Right renal pelvis (tissue), 4 donors: Measurements from ENCODE around the gene NLGN3. TPM values are rescaled to one million over a fixed set of nuclear protein-coding genes. Genes with fewer than 3 reads are reported as not detected.

Experiments used
- DNase-seq, 4 donors: peaks; one replicate each; pipeline ENCODE4 v3.0.0-alpha.2; 2013; ENCODE audit warnings: low read depth in 4 of 4, low spot score in 3 of 4, missing footprints in 1 of 4
- polyA plus RNA-seq, 4 donors: library from polyadenylated mRNA; unstranded; fragments of 120-200 nt; gene quantifications; one replicate each; pipeline ENCODE4 v1.2.1, GENCODE V29; 2013; ENCODE audit not compliant: insufficient read length in 4 of 4

NLGN3 gene
- polyA plus RNA-seq, 4 donors: 4.3 to 6.3 (median 4.9) TPM

DNA sequence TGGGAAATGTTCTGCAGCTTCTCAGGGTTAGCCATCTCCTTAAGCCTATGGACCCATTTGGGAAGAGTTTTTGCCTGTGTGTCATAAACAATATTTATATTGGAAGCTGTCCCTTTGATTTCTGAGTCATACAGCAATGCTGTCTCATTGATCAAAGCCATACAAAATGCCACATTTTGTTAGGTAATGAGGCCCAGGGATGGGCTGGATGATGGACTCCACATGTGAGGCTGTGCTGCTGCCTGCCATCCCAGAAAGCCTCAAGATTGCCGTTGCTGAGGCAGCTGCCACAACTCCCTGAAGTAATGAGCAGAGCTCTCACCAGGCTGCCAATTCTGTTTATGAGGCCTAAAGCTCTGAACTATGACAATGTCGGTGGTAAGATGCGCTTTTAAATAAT is 66.2 kb downstream of the NLGN3 start:
- no peak for DNase-seq

DNA sequence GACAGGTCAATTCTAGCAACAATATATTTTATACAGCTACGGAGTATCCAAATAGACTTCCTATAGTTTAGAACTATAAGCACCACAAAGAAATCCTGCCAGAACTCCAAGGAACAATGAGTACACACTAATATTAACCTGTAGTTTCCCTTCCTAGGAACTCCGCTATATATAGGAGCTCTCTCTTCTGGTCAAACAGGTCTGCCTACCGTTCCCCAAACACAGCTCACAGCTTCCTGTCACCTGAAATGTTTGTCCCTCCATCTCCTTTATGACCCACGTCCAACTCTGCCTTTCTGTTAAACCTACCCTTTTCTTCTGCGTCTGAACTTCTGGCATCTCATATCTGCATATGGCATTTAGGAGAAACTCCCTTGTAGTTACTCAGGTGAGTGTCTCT is 67.9 kb downstream of the NLGN3 start:
- DNase-seq: no peak

DNA sequence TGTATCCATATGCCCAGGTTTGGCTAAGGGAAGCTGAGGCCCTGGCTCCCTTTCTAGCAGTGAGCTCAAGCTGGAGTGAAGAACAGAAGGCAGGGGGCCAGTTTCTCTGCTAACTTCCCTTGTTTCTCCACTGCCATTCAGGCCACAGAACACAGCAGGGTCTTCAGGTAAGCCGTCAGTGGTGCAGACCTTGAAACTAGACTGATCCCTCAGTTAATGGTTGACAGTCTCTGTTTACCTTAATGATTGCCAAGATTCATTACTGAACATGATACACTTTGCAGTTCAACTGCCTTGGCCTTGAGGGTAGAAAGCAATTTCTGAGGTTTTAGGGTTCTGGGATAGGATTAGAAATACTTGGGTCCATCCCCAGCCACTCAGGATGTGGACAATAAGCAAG is 69.5 kb downstream of the NLGN3 start:
- no peak for DNase-seq

DNA sequence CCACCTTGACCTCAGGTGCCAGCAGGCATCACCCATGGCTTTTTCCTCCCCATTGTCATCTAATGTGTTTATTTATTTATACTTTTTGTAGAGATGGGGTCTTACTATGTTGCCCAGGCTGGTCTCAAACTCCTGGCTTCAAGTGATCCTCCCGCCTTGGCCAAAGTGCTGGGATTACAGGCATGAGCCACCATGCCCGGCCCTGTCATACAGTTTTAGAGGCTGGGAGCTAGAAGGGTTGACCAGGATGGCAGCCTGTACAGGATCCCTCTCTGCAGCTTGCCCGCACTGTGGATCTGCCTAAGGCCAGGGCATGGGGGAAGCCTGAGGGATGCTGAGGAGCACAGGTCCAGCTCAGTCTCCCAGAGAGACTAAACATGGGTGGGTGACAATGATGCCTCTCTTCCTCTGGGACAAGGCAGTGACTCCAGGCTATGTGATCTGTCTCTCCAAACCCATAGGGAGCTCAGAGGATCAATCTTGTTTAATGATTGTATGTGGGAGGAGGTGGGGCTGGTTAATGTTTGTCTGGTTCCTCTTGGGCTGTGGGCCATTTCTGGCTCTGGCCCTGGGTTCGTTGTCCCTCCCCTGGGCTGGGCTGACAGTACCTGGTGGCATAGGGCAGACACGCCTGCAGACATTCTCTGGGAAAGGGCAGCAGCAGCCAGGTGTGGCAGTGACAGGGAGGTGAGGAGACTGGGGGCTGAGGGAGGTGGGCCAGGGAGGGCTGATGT is 70.1 kb downstream of the NLGN3 start:
- peak in 1 of 4 donors; percentile 22 for DNase-seq

DNA sequence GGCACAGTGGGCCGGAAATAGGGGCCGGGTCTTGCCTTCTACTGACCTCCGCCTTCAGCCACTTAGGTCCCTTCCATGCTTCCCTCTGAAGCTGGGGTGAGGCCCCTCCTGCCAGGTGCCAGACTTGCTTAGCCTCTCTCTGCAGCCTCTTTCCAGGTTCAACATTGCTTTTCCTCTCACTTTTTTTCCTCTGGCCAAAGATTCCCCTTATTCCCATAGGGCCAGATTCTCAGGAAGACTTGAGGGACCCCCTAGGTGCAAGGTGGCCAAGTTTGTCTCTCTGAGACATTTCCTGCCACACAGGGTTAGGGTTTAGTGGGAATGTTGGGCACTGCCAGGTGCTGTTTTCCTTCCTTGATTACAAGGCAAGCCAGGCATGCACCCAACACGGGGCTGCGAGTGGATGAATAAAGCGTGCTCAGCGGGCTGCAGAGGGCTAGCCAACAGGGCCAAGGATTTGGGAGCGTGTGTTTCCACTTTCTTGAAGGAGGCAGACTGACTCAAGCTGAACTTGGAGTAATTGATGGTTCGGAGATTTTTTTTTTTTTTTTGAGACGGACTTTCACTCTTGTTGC is 70.8 kb downstream of the NLGN3 start:
- DNase-seq: no peak

DNA sequence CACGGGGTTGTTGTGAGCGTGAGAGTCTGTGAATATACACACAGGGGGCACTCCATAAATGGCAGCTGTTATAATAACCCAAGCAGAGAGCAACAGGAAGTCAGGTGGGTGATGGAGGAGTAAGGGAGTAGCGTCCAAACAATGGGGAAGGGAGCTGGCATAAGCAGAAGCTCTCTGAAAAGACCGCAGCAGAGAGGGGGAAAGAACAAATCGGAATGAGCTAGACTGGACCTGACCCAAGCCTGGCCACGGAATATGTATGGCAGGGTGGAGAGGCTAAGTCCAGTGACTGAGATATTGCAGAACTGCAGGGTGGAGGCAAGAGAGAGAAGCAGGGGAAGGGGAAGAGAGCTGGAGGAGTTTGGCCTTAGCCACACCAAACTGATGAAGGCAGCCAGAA is 71.8 kb downstream of the NLGN3 start:
- no peak for DNase-seq

DNA sequence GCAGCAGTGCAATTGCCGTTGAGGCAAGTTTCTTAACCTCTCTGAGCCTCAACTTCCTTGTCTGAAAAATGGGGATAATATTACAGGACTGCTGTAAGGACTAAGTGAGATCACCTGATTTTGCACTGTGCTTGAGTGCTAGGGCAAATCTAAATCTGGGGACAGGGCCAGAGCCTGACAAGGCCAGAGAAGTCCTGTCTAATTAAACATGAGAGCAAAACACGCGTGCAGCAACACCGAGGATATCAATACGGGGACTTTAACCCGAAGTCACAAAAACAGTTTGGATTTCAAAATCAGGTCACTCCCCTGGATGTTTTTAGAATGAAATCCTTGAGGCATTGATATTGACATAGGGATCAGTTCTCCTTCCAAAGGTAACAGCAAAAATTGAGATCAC is 72.7 kb downstream of the NLGN3 start:
- DNase-seq: no peak

Other genes starting within 250 kb of the NLGN3 start
- under 1 TPM in 3 of 4 donors, not detected in 1; 0.05 to 0.10 (median 0.08) TPM for gene TEX11, start 236.1 kb upstream of the NLGN3 start, polyA plus RNA-seq
- gene SLC7A3, start 213.7 kb upstream of the NLGN3 start, polyA plus RNA-seq: 1 to 10 TPM; 2.4 to 2.7 (median 2.5) TPM
- 10 to 100 TPM; 53.1 to 57.3 (median 55.1) TPM for gene SNX12, start 76.5 kb upstream of the NLGN3 start, polyA plus RNA-seq
- gene FOXO4, start 49.0 kb upstream of the NLGN3 start, polyA plus RNA-seq: 10 to 100 TPM; 23.8 to 29.3 (median 27.8) TPM
- gene CXorf65, start 38.1 kb upstream of the NLGN3 start, polyA plus RNA-seq: not detected
- 1 to 10 TPM in 3 of 4 donors, under 1 TPM in 1; 0.93 to 2.3 (median 1.2) TPM for gene IL2RG, start 33.3 kb upstream of the NLGN3 start, polyA plus RNA-seq
- 10 to 100 TPM; 39.7 to 47.4 (median 41.4) TPM for gene MED12, start 26.2 kb upstream of the NLGN3 start, polyA plus RNA-seq
- gene GJB1, start 78.4 kb downstream of the NLGN3 start, polyA plus RNA-seq: 10 to 100 TPM; 42.1 to 55.6 (median 45.5) TPM
- 10 to 100 TPM; 57.7 to 65.6 (median 59.7) TPM for gene ZMYM3, start 109.3 kb downstream of the NLGN3 start, polyA plus RNA-seq
- 100 to 1,000 TPM; 557 to 597 (median 565) TPM for gene NONO, start 138.8 kb downstream of the NLGN3 start, polyA plus RNA-seq
- 1 to 10 TPM; 1.2 to 1.5 (median 1.3) TPM for gene ITGB1BP2, start 156.9 kb downstream of the NLGN3 start, polyA plus RNA-seq
- gene TAF1, start 221.5 kb downstream of the NLGN3 start, polyA plus RNA-seq: 10 to 100 TPM; 32.4 to 38.2 (median 36.9) TPM